GM12878 (cell line): ENCODE results near the gene GIGYF1. TPM values are rescaled to one million over a fixed set of nuclear protein-coding genes. Genes with fewer than 3 reads are reported as not detected.

Experiments
- CBX5 ChIP-seq: sonication (generic); IDR thresholded peaks from 2 replicates; pipeline ENCODE4 v1.6.1; 2016; ENCODE audit warnings: low read depth, moderate library complexity, mild to moderate bottlenecking, inconsistent platforms
- DPF2 ChIP-seq: fragments of 450-650 bp; IDR thresholded peaks from 2 replicates; pipeline ENCODE4 v1.6.1; 2017; ENCODE audit warnings: mild to moderate bottlenecking
- EED ChIP-seq: sonication (generic); IDR thresholded peaks from 2 replicates; pipeline ENCODE4 v1.6.1; 2016; ENCODE audit warnings: antibody characterized with exemption, low read depth
- GABPA ChIP-seq: IDR thresholded peaks from 2 replicates; pipeline ENCODE4 v1.6.1; 2014; ENCODE audit warnings: antibody characterized with exemption, low read depth, mild to moderate bottlenecking, inconsistent platforms
- HDAC2 ChIP-seq: fragments of 200-600 bp; sonication (generic); IDR thresholded peaks from 2 replicates; pipeline ENCODE4 v1.6.1; 2017
- MYB ChIP-seq: fragments of 150-350 bp; IDR thresholded peaks from 2 replicates; pipeline ENCODE4 v1.6.1; 2014; ENCODE audit warnings: mild to moderate bottlenecking, low read depth, low read length, borderline replicate concordance
- RFX5 ChIP-seq: IDR thresholded peaks from 2 replicates; pipeline ENCODE4 v1.6.1; 2011; ENCODE audit warnings: low read depth, low read length, improper control_type of control experiment
- SREBF1 ChIP-seq: IDR thresholded peaks from 2 replicates; pipeline ENCODE4 v1.6.1; 2012; ENCODE audit warnings: mild to moderate bottlenecking, low read length
- ZNF24 ChIP-seq: fragments of 450-650 bp; IDR thresholded peaks from 2 replicates; pipeline ENCODE4 v1.6.1; 2017; ENCODE audit warnings: antibody characterized with exemption, mild to moderate bottlenecking
- polyA plus RNA-seq, 11 experiments: library from polyadenylated mRNA; depleted of rRNA in 4 of 11; unstranded in 6 of 11; stranded (reverse) in 5 of 11; fragments of >200 nt; fragmentation: Nextera tagmentation in 4 of 11; fragmentation: Illumina TruSeq in 1 of 11; extraction: Ambion mirVana in 4 of 11; extraction: Trizol in 1 of 11; gene quantifications; 1 replicate in 1 of 11; 2 replicates in 10 of 11; pipeline versions ENCODE4 v1.2.1 to v1.2.3, GENCODE V29; 2011 to 2016; ENCODE audit warnings: inconsistent platforms in 2 of 11, missing spikeins in 2 of 11, low read depth in 1 of 11
- total RNA-seq, 4 experiments: library from RNA; depleted of rRNA in 3 of 4; stranded (reverse); fragments of >200 nt in 3 of 4; fragmentation: Illumina TruSeq in 1 of 4; extraction: Trizol in 1 of 4; gene quantifications; 2 replicates each; pipeline versions ENCODE4 v1.2.1 to v1.2.3, GENCODE V29; 2013 to 2021
- TF ChIP-seq, protein P1 (sequence below): IDR thresholded peaks from 2 replicates; pipeline ENCODE4 v1.6.1; 2012; ENCODE audit warnings: mild to moderate bottlenecking, low read depth, low read length
- TF ChIP-seq, protein P2 (sequence below): fragments of 450-650 bp; IDR thresholded peaks from 2 replicates; pipeline ENCODE4 v1.6.1; 2017; ENCODE audit warnings: mild to moderate bottlenecking, moderate library complexity

GIGYF1 gene
- total and polyA plus RNA-seq, 10 of the 15 experiments (the other 5 are each of a cell fraction or from before 2014, with no cell fraction given): 0.31 to 47.2 (median 9.9) TPM

DNA sequence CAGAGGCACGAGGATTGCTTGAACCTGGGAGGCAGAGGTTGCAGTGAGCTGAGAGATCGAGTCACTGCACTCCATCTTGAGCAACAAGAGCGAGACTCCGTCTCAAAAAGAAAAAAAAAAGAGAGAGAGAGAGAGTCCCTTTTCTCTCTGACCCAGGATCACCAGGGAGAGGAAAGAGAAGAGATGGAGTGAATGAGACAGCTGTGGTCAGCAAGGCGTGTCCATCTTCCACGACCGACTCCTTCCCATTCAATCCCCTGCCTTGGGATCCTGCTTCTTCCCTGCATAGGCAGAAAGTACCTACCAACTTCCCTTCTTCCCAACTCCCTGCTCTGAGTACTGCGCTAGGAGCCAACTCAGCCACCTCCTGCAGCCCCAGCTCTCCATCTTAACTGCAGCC is 34.1 kb upstream of the GIGYF1 start (continued):
- TF ChIP-seq, protein P1, sequence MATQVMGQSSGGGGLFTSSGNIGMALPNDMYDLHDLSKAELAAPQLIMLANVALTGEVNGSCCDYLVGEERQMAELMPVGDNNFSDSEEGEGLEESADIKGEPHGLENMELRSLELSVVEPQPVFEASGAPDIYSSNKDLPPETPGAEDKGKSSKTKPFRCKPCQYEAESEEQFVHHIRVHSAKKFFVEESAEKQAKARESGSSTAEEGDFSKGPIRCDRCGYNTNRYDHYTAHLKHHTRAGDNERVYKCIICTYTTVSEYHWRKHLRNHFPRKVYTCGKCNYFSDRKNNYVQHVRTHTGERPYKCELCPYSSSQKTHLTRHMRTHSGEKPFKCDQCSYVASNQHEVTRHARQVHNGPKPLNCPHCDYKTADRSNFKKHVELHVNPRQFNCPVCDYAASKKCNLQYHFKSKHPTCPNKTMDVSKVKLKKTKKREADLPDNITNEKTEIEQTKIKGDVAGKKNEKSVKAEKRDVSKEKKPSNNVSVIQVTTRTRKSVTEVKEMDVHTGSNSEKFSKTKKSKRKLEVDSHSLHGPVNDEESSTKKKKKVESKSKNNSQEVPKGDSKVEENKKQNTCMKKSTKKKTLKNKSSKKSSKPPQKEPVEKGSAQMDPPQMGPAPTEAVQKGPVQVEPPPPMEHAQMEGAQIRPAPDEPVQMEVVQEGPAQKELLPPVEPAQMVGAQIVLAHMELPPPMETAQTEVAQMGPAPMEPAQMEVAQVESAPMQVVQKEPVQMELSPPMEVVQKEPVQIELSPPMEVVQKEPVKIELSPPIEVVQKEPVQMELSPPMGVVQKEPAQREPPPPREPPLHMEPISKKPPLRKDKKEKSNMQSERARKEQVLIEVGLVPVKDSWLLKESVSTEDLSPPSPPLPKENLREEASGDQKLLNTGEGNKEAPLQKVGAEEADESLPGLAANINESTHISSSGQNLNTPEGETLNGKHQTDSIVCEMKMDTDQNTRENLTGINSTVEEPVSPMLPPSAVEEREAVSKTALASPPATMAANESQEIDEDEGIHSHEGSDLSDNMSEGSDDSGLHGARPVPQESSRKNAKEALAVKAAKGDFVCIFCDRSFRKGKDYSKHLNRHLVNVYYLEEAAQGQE: no peak
- TF ChIP-seq CBX5: no peak
- no peak for TF ChIP-seq GABPA
- no peak for TF ChIP-seq EED
- no peak for TF ChIP-seq DPF2
- no peak for TF ChIP-seq SREBF1
- TF ChIP-seq ZNF24: no peak
- no peak for TF ChIP-seq MYB
- TF ChIP-seq RFX5: no peak
- TF ChIP-seq HDAC2: no peak
- TF ChIP-seq, protein P2, sequence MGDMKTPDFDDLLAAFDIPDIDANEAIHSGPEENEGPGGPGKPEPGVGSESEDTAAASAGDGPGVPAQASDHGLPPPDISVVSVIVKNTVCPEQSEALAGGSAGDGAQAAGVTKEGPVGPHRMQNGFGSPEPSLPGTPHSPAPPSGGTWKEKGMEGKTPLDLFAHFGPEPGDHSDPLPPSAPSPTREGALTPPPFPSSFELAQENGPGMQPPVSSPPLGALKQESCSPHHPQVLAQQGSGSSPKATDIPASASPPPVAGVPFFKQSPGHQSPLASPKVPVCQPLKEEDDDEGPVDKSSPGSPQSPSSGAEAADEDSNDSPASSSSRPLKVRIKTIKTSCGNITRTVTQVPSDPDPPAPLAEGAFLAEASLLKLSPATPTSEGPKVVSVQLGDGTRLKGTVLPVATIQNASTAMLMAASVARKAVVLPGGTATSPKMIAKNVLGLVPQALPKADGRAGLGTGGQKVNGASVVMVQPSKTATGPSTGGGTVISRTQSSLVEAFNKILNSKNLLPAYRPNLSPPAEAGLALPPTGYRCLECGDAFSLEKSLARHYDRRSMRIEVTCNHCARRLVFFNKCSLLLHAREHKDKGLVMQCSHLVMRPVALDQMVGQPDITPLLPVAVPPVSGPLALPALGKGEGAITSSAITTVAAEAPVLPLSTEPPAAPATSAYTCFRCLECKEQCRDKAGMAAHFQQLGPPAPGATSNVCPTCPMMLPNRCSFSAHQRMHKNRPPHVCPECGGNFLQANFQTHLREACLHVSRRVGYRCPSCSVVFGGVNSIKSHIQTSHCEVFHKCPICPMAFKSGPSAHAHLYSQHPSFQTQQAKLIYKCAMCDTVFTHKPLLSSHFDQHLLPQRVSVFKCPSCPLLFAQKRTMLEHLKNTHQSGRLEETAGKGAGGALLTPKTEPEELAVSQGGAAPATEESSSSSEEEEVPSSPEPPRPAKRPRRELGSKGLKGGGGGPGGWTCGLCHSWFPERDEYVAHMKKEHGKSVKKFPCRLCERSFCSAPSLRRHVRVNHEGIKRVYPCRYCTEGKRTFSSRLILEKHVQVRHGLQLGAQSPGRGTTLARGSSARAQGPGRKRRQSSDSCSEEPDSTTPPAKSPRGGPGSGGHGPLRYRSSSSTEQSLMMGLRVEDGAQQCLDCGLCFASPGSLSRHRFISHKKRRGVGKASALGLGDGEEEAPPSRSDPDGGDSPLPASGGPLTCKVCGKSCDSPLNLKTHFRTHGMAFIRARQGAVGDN: no peak
- TF ChIP-seq, all 136 proteins: peak for 0
